Right atrium auricular region (tissue), 2 donors: ENCODE results near the gene UTP11. TPM values are rescaled to one million over a fixed set of nuclear protein-coding genes. Genes with fewer than 3 reads are reported as not detected.

Source experiments
- DNase-seq: peaks from one replicate; pipeline ENCODE4 v3.0.0-alpha.2; 2019; ENCODE audit warnings: low spot score
- H3K27ac ChIP-seq, 2 donors: fragments of 200-600 bp; sonication (generic); 1 replicate in 1 of 2; 2 replicates in 1 of 2; pipeline ENCODE4 v1.5.1; 2016 to 2019
- H3K27me3 ChIP-seq, 2 donors: fragments of 200-600 bp; sonication (generic); one replicate each; pipeline versions ENCODE4 v1.5.1 to v1.6.0; 2017 to 2019
- H3K36me3 ChIP-seq: fragments of 200-600 bp; sonication (generic); one replicate; pipeline ENCODE4 v1.5.1; 2016
- H3K4me1 ChIP-seq, 2 donors: fragments of 200-600 bp; sonication (generic); one replicate each; pipeline versions ENCODE4 v1.5.1 to v1.6.0; 2017 to 2019
- H3K4me3 ChIP-seq, 2 donors: fragments of 200-600 bp; sonication (generic); 1 replicate in 1 of 2; 2 replicates in 1 of 2; pipeline ENCODE4 v1.5.1; 2017 to 2019; ENCODE audit warnings: mild to moderate bottlenecking in 1 of 2, moderate library complexity in 1 of 2
- H3K9me3 ChIP-seq, 2 donors: fragments of 200-600 bp; sonication (generic); one replicate each; pipeline ENCODE4 v1.5.1; 2019
- CTCF ChIP-seq, 2 donors: fragments of 200-600 bp; sonication (generic); IDR thresholded peaks; one replicate each; pipeline ENCODE4 v1.5.1; 2019; ENCODE audit warnings: antibody characterized with exemption in 2 of 2
- total RNA-seq, 2 donors: library from RNA; depleted of rRNA; stranded (reverse); fragments of >200 nt; gene quantifications; one replicate each; pipeline ENCODE4 v1.1.0, GENCODE V29; 2016

The UTP11 gene
- total RNA-seq, 2 donors from 2014 or later = 29.2 to 53.7 TPM

GRCh38 chr1:38039331-38040088 is 27.0 kb downstream of the UTP11 start:
- Histone ChIP-seq H3K4me3 (no peak overlapping the region), H3K9me3 (no peaks in the 10 kb centered on the region), H3K36me3 (no peaks in the 10 kb centered on the region), H3K4me1 (peaks cover 0 to 5% of the 10 kb centered on the region in 2 donors), H3K27ac (no peak overlapping the region), H3K27me3 (peaks cover 23 to 25% of the 10 kb centered on the region in 2 donors)
- DNase-seq = no peak
- TF ChIP-seq CTCF (IDR thresholded peaks at IDR 0.05) = no peak

- DNase-seq = no peak
- peaks cover 0 to 17% of the 10 kb centered on the region in 2 donors for H3K4me1 ChIP-seq
- no peaks in the 10 kb centered on the region for H3K9me3 ChIP-seq
- H3K27me3 ChIP-seq = peaks cover 28 to 35% of the 10 kb centered on the region in 2 donors
- H3K36me3 ChIP-seq = no peaks in the 10 kb centered on the region
- H3K27ac ChIP-seq = no peak overlapping the region
- H3K4me3 ChIP-seq = no peak overlapping the region
- TF ChIP-seq CTCF (IDR thresholded peaks at IDR 0.05) = no peak
Observed at GRCh38 chr1:38041936-38042834, 29.7 kb downstream of the UTP11 start.

GRCh38 chr1:38043036-38043747 is 30.7 kb downstream of the UTP11 start:
- no peak for TF ChIP-seq CTCF (IDR thresholded peaks at IDR 0.05)
- H3K4me3 ChIP-seq = no peak overlapping the region
- peaks cover 0 to 26% of the 10 kb centered on the region in 2 donors for H3K4me1 ChIP-seq
- no peak overlapping the region for H3K27ac ChIP-seq
- no peak for DNase-seq
- no peaks in the 10 kb centered on the region for H3K36me3 ChIP-seq
- H3K9me3 ChIP-seq = no peaks in the 10 kb centered on the region
- peaks cover 28 to 35% of the 10 kb centered on the region in 2 donors for H3K27me3 ChIP-seq

GRCh38 chr1:38044221-38045215 is 32.0 kb downstream of the UTP11 start:
- Histone ChIP-seq H3K27me3 (peaks cover 28 to 35% of the 10 kb centered on the region in 2 donors), H3K4me1 (peaks cover 0 to 26% of the 10 kb centered on the region in 2 donors), H3K9me3 (no peaks in the 10 kb centered on the region), H3K4me3 (peak overlapping the region in 1 of 2 donors; percentile 25), H3K36me3 (no peaks in the 10 kb centered on the region), H3K27ac (no peak overlapping the region)
- no peak for DNase-seq
- no peak for TF ChIP-seq CTCF (IDR thresholded peaks at IDR 0.05)
